SH-SY5Y (cell line): ENCODE measurements around the gene DLG2.

Source experiments
- GATA2 ChIP-seq: IDR thresholded peaks from 2 replicates; pipeline ENCODE4 v1.6.1; 2011; ENCODE audit warnings: mild to moderate bottlenecking, low read depth, low read length
- GATA3 ChIP-seq: IDR thresholded peaks from 2 replicates; pipeline ENCODE4 v1.6.1; 2011; ENCODE audit warnings: low read depth, mild to moderate bottlenecking, low read length, moderate library complexity

DNA sequence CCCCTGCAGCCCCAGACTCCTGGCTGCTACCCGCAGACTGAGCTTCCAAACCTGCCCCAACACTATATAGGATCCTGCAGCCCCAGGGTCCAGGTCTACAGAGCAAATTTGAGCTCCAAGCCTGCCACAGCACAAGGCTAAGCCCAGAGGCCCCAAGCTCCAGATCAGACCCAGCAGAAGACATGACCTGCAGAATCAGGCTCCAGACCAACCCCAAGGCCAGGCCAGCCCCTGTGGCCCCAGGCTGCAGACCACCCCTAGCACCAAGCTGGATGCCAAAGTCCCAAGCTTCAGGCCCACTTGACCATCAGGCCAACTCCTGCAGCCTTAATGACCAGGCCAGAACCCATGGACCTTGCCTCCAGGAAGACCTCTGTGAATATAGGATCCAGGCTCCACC, 145.3 kb downstream of the DLG2 start:
- no peak for TF ChIP-seq GATA2
- TF ChIP-seq GATA3 = no peak
